Activated B cell treated with CpG ODN at 0.5 μM for 24 hours (primary cell): ENCODE results near the gene PWP1. TPM values are rescaled to one million over a fixed set of nuclear protein-coding genes. Genes with fewer than 3 reads are reported as not detected.

Experiments used
- ATAC-seq: fragments of 200-7000 bp; cut with Tn5 transposase; one replicate; pipeline ENCODE4 v1.10.0; 2021; ENCODE audit warnings: low read depth, mild to moderate bottlenecking, moderate library complexity
- CTCF ChIA-PET: fragments of 350-600 bp; sonication (Branson Sonifier 250); formaldehyde crosslinking; loops from one replicate; lab custom pipeline; 2021; ENCODE audit warnings: antibody characterized with exemption; lab: Charles Lee
- POLR2A ChIA-PET: fragments of 350-600 bp; sonication (Branson Sonifier 250); formaldehyde crosslinking; loops from one replicate; lab custom pipeline; 2021; ENCODE audit warnings: antibody characterized with exemption; lab: Charles Lee
- DNase-seq: peaks from one replicate; pipeline ENCODE4 v3.0.0; 2022
- H3K27ac Mint-ChIP-seq: one replicate; pipeline ENCODE4 v1.8.0; 2020; ENCODE audit warnings: mixed read lengths
- H3K27me3 Mint-ChIP-seq: one replicate; pipeline ENCODE4 v1.8.0; 2021; ENCODE audit warnings: mixed read lengths
- H3K36me3 Mint-ChIP-seq: one replicate; pipeline ENCODE4 v1.8.0; 2021; ENCODE audit warnings: low read depth, mixed read lengths
- H3K4me1 Mint-ChIP-seq: one replicate; pipeline ENCODE4 v1.8.0; 2021; ENCODE audit warnings: mixed read lengths
- H3K4me3 Mint-ChIP-seq: one replicate; pipeline ENCODE4 v1.8.0; 2020; ENCODE audit warnings: mild to moderate bottlenecking, mixed read lengths
- H3K9me3 Mint-ChIP-seq: one replicate; pipeline ENCODE4 v1.8.0; 2020; ENCODE audit warnings: mixed read lengths
- intact Hi-C: fragments of 100-400 bp; cut with micrococcal nuclease; formaldehyde crosslinking; loops from one replicate; pipeline ENCODE4 v1.15.1; 2024
- total RNA-seq: library from RNA; stranded (reverse); gene quantifications from 2 replicates; pipeline ENCODE4 v1.2.3, GENCODE V29; 2022
- TF ChIP-seq, protein P1 (sequence below): fragments of 200-600 bp; IDR thresholded peaks from one replicate; pipeline ENCODE4 v1.8.0; 2022; ENCODE audit warnings: antibody characterized with exemption, mild to moderate bottlenecking

PWP1 gene
- 49.4 and 53.5 TPM in 2 replicates for total RNA-seq

DNA sequence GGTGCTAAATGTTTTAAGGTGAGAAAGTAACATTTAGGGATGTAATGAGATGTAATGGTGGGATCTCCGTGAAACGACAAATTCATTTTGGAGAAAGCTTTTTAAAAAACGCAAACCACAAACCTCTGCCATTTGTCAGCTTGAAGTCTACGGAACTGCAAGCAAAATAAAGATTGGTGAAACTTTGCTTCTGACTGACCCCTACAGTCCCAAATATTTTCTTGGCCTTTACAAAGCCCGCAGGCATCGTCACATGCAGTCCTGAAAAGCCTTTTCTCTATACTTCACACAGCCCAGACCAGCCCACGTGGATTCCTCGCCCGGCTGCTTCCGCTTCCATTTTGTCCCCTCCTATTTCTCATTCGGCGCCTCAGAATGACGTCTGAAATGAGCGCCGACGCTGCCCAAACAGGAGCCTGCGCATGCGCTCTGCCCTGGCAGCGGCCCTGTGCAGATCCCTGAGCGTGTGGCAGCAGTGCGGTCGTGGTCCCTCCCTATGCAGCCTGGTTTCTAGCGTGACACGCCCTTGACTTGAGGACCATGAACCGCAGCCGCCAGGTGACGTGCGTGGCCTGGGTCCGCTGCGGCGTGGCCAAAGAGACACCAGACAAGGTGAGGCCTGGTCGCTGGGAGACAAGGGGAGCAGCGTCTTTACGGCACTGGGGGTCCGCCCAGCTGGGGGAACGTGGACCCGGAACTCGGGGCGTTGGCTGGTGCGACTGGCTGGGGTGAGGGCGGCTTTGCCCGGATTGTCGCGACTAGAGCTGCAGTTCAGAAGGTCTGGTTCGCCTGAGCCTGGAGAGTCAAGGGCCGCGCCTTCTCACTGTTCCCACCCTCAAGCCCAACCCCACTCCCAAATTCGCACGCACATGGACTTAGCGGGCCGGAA lies at the start of gene PWP1:
Gene PWP1, plus strand, starts transcription at position 440 of the 889 bp plus-strand sequence. Its CDS starts 101 bp downstream, at position 541.
- Mint-ChIP-seq H3K4me1 (peaks cover 23% of the 10 kb centered on the region), H3K36me3 (peaks cover 33% of the 10 kb centered on the region)

DNA sequence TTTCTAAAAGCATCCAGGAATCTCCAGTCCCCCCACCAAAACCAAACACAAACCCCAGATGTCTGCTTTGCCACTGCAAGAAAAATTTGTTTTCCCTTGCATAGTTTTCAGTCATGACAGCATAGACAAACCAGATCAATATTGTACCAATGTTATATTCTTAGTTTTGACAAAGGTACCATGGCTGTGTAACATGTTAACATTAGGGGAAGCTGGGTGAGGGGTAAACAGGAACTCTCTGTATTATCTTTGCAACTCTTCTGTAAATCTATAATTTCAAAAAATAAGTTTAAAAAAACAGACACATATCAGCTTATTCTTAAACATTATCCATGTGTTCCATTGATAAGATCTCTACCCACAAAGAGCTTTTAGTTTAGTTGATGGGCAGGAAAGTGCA lies 44.4 kb upstream of the PWP1 start:
- H3K27ac Mint-ChIP-seq = no peak overlapping the region
- TF ChIP-seq, protein P1, sequence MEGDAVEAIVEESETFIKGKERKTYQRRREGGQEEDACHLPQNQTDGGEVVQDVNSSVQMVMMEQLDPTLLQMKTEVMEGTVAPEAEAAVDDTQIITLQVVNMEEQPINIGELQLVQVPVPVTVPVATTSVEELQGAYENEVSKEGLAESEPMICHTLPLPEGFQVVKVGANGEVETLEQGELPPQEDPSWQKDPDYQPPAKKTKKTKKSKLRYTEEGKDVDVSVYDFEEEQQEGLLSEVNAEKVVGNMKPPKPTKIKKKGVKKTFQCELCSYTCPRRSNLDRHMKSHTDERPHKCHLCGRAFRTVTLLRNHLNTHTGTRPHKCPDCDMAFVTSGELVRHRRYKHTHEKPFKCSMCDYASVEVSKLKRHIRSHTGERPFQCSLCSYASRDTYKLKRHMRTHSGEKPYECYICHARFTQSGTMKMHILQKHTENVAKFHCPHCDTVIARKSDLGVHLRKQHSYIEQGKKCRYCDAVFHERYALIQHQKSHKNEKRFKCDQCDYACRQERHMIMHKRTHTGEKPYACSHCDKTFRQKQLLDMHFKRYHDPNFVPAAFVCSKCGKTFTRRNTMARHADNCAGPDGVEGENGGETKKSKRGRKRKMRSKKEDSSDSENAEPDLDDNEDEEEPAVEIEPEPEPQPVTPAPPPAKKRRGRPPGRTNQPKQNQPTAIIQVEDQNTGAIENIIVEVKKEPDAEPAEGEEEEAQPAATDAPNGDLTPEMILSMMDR = no peak

More for the DNA sequence above, at the start of gene PWP1:
- ChIA-PET POLR2A (interaction anchor here (0.6 to 2.4 kb wide), 7 partner anchors 10 to 877 kb away, joined by 3 to 9 read pairs (median 4); partner anchors contain the start of gene ISCU), CTCF (interaction anchor here (1.0 to 1.7 kb wide), 2 partner anchors 14 to 827 kb away, joined by 3 to 6 read pairs; no protein-coding TSS in a partner anchor)
- DNase-seq (peak; percentile 93), ATAC-seq (peak; percentile 90)
- peak within 1 kb of the TSS; percentile 97 for H3K27ac Mint-ChIP-seq
- TF ChIP-seq, protein P1 = no peak
- intact Hi-C loops = loop anchor here (1.0 to 10.0 kb wide), 10 partner anchors 52 to 1441 kb away; partner anchors contain the start of genes ALKBH2, CKAP4, CORO1C and CRY1
- no peaks in the 10 kb centered on the region for H3K27me3 Mint-ChIP-seq
- no peaks in the 10 kb centered on the region for H3K9me3 Mint-ChIP-seq
- H3K4me3 Mint-ChIP-seq = peak within 1 kb of the TSS; percentile 96

DNA sequence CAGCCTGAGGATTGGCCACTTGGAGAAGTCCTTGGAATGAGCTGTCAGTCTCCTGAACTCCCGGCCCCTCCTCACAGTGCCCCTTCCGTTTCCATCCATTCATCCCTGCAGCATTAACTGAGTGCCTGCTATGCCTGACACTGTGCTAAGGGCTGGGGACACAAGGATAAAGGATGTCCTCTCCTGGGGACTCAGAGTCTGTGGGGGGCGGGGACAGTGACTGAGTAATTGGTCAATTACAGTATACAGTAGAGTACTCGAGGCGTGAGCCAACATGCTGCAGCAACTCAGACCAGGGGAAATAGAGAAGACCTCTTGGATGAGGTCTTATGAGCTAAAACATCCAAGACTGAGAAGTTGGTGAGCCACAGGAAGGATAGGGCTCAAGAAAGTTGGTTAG lies 43.4 kb upstream of the PWP1 start:
- no peak overlapping the region for H3K27ac Mint-ChIP-seq
- H3K4me1 Mint-ChIP-seq = no peaks in the 10 kb centered on the region
- intact Hi-C loops = no loop called here
- no peak overlapping the region for H3K4me3 Mint-ChIP-seq
- peaks cover 2% of the 10 kb centered on the region for H3K9me3 Mint-ChIP-seq
- ATAC-seq (no peak), DNase-seq (no peak)
- ChIA-PET CTCF (no interaction called here), POLR2A (no interaction called here)
- H3K27me3 Mint-ChIP-seq = no peaks in the 10 kb centered on the region
- TF ChIP-seq, protein P1 = no peak
- H3K36me3 Mint-ChIP-seq = no peaks in the 10 kb centered on the region

More for the DNA sequence above, 44.4 kb upstream of the PWP1 start:
- no peaks in the 10 kb centered on the region for H3K27me3 Mint-ChIP-seq
- peaks cover 2% of the 10 kb centered on the region for H3K9me3 Mint-ChIP-seq
- intact Hi-C loops = no loop called here
- H3K36me3 Mint-ChIP-seq = no peaks in the 10 kb centered on the region
- H3K4me3 Mint-ChIP-seq = no peak overlapping the region
- ChIA-PET CTCF (no interaction called here), POLR2A (no interaction called here)
- no peak for DNase-seq
- no peaks in the 10 kb centered on the region for H3K4me1 Mint-ChIP-seq
- ATAC-seq = no peak

DNA sequence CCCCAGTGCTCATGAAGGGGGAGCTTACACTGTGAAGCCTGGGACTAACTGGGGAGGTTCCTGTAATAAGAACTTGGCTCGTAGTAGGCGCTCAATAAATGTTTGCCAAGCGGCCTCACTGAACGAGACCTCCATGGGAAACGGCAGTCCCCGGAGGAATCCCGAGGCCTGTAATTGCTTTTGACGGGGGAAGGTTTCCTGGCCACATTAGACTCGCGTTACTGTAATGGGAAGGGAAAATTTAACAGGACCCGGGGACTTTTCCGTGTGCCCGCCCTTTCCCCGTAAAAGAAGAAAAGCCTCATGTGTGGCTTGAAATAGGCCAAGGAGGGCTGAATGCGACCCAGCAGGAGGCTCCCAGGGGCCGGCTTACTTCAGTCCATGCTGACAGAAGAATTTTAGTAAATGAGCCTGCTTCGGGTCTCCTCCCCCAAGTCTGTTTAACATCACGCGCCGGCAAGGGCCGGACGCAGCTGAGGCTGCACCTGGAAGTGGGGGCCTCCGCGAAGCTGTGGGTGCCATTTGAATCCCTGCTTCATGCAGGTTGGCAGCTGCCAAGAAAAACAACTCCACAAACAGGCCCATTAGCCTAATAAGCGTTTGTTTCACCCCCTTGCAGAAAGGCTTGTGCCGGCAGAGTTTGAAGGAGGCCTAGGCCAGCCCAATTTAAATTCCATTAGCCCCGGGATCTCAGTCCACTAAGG lies 39.8 kb upstream of the PWP1 start:
- no peaks in the 10 kb centered on the region for H3K36me3 Mint-ChIP-seq
- ChIA-PET POLR2A (no interaction called here), CTCF (no interaction called here)
- no peaks in the 10 kb centered on the region for H3K27me3 Mint-ChIP-seq
- H3K4me1 Mint-ChIP-seq = no peaks in the 10 kb centered on the region
- no peaks in the 10 kb centered on the region for H3K9me3 Mint-ChIP-seq
- intact Hi-C loops = no loop called here
- ATAC-seq = no peak
- no peak overlapping the region for H3K27ac Mint-ChIP-seq
- TF ChIP-seq, protein P1 = no peak
- no peak overlapping the region for H3K4me3 Mint-ChIP-seq
- no peak for DNase-seq

DNA sequence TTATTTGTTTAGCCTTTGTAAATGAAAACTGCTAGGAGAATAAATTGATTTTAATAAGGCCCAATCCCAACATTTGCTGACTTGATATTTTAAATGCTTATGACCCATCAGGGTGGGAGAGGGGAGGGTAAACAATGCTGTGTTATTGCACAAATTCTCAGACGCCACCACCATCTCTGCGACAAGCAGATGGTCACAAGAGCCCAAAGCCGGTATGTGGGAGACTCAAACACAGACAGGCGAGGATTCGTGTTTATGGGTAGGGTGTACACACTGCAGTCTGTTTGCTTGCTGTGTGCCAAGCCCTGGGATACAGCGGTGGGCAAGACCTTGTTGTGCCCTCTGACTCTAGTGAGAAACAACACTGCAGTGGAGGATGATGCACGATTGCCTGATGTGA lies 39.2 kb upstream of the PWP1 start:
- Mint-ChIP-seq H3K27ac (no peak overlapping the region), H3K27me3 (no peaks in the 10 kb centered on the region), H3K4me3 (no peak overlapping the region), H3K4me1 (no peaks in the 10 kb centered on the region), H3K9me3 (no peaks in the 10 kb centered on the region), H3K36me3 (no peaks in the 10 kb centered on the region)
- DNase-seq (no peak), ATAC-seq (no peak)
- TF ChIP-seq, protein P1 = no peak
- POLR2A ChIA-PET = no interaction called here
- intact Hi-C loops = no loop called here
- CTCF ChIA-PET = no interaction called here
